Measurements from ENCODE around the gene UNC119. TPM values are rescaled to one million over a fixed set of nuclear protein-coding genes. Genes with fewer than 3 reads are reported as not detected.

The UNC119 gene
- 10 to 100 TPM; 15.7 to 26.5 (median 20.8) TPM for total RNA-seq

DNA sequence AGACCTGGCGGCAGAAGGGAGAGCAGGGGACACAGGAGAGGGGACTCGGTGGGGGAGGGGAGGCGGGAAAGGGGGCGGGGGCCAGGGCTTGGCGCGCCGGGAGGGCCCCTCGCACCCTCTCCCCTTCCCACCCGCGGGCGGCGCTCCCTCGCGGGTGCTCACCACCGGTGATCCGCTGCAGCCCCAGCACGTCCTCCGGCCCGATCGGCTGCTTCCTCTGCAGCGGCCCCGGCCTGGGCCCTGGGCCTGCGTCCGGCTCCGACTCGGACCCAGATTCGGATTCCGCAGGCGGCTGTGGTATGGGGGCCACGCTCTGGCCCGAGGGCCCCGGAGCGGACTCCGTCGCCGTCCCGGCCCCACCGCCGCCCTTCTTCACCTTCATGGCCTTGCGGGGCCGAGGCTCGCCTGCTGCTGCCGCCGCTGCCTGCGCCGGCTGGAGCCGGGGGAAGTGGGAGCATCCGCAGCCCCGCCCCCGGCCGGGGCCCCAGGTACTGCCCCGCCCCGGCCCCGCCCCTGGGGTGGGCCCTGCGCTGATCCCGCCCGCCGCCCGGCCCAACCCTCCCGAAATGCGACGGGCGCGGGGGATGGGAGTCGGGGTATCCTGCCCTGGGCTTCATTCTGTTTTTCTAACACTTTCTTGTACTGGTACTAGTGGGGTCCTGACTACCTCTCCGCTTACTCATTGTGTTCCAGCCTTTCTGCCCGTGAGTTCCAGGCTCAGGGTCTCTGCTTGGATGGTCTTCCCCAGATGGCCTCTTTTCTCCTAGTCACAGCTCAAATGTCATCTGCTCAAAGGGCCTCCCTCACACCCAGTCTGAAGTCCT lies at the start of gene UNC119:
Gene UNC119, minus strand, starts transcription at position 449 of the 824 bp plus-strand sequence. Its CDS starts 67 bp downstream, at position 382.
- TF ChIP-seq, protein P1, sequence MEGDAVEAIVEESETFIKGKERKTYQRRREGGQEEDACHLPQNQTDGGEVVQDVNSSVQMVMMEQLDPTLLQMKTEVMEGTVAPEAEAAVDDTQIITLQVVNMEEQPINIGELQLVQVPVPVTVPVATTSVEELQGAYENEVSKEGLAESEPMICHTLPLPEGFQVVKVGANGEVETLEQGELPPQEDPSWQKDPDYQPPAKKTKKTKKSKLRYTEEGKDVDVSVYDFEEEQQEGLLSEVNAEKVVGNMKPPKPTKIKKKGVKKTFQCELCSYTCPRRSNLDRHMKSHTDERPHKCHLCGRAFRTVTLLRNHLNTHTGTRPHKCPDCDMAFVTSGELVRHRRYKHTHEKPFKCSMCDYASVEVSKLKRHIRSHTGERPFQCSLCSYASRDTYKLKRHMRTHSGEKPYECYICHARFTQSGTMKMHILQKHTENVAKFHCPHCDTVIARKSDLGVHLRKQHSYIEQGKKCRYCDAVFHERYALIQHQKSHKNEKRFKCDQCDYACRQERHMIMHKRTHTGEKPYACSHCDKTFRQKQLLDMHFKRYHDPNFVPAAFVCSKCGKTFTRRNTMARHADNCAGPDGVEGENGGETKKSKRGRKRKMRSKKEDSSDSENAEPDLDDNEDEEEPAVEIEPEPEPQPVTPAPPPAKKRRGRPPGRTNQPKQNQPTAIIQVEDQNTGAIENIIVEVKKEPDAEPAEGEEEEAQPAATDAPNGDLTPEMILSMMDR (IDR thresholded peaks at IDR 0.05; ENCODE audit: low read depth), result no peak

DNA sequence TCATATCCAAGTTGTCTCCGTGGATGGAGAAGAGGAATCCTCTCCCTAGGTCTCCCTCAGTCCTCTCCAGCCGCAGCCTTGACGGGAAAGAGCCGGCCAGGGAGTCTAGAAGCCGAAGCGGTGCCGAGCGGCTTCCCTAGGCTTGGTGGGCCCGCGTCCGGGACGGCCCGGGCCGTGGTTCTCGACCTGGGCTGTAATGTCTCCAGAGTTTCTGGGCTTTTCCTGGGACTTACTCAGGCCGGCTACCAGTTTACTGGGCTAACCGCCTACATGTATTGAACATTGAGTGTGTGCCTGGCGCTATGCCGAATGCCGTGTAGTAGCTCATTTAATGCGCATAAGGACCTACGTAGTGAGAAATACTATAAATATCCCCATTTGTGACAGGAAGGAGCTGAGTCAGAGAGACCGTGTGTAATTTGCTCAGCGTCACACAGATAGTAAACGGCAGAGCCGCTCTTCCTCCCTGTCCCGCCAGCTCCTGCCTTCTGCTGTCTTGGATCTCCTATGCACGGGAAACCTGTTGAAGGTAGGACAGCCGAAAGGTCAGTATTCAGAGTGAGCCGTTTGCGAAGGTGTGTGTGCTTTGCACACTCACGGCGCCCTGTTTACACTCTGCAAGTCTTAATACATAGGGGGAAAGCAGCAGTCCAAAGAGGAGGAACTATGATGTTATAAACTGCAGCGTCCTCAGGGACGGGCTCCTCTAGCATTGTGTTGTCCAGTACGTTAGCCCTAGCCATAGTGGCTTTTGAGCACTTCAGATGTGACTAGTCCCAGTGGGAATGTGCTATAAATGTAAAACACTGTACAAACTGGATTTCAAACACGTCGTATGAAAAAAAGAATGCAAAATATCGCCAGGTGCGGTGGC lies 47.1 kb upstream of the UNC119 start:
- TF ChIP-seq, protein P1 (IDR thresholded peaks at IDR 0.05; ENCODE audit: low read depth), result no peak

DNA sequence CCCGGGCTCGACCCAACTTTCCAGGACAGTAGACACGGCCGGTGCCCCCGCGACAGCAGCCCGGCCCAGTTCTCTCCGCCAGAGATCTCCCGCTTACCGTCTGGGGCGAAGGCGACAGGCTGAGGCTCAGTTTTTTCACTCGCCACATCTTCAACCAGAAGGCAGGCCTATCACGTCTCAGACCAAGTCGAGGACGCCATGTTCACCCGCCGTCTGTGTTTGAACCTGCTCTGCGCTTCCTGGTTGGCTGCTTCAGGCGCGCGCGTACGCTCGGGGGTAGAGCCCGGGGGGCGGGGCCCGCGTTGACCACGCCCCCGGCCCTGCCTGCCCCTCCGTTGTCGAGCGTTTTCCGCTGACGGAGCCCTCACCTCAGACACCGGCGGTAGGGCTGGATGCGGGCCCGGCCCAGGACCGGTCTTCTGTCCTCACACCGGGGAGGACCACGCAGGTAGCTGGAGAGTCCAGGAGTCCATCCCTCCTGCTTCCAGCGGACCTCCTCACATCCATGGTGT lies 46.4 kb upstream of the UNC119 start, which contains the start of gene SPAG5:
Gene SPAG5, minus strand, starts transcription at position 227 of the 512 bp plus-strand sequence. Its CDS starts 79 bp downstream, at position 148.
- TF ChIP-seq, protein P1 (IDR thresholded peaks at IDR 0.05; ENCODE audit: low read depth), result no peak

DNA sequence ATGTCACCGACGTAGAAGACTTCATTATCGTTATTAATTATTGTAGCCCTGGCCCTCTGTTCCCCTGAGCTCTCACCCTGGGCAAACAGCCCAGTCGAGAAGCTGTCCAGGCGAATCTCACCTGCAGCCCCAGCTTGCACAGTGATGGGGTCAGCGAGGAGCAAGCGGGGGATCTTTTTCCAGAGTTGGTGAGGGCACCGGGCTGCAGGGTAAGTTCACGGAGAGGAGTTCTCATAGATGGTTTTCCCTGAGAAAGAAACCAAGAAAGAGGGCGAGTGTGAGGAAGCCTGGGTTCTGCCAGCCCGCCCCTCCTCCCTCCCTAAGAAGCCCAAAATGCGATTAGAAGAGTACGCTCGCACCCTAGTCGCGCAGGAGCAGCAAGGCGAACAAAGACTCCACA lies 46.0 kb upstream of the UNC119 start:
- TF ChIP-seq, protein P1 (IDR thresholded peaks at IDR 0.05; ENCODE audit: low read depth), result no peak

DNA sequence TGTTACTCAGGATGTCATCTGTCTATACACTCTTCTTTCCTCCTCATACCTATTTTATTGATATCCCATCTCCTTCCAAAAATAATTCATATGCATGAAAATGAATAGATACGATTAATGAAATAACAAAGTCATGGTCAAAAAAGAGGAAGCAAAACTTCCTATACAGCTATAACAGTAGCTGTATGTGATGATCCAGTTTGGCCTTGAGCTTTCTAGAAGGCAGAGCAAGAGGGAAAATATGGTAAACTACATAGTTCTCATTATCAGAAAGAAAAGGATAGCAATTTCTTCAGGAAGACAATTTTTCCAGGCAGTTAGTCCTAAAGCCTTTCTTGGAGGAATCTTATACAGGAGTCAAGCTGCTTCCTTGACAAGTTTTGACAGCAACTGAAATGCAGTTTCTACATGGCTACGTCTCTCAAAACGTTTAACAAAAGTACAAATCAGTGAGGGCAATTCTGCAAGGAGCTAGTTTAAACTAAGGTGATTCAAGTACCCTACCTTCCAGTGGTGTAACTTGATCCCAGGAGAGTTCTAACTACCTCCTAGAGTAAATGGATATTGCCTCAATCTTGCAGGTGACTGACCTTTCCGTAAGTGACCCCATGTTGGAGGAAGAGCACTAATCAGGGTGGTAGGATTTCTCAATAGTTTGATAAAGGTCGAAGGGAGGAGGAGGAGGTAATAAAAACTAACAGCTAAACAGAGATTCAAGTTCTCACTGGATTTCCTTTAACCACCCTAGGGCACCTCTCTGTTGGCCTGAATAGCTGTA lies 45.4 kb upstream of the UNC119 start:
- TF ChIP-seq, protein P1 (IDR thresholded peaks at IDR 0.05; ENCODE audit: low read depth), result no peak

DNA sequence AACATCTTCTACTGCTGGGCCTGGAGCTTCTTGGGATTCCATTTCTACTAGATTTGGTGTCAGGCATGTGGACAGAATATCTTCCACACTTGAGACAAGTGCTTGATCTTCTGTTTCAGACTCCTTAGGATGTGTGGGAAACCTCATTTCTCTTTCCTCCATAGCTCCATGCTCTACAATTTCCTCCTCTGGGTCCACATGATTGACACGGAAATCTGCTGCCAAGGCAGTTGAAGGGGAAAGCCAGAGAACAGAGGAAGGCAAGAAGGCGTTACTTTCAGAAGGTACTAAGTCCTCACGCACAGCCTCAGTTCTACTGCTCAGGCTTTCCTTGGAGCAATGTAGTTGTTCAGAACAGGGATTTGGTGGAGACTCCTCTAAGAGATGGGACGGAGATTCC lies 39.8 kb upstream of the UNC119 start:
- TF ChIP-seq, protein P1 (IDR thresholded peaks at IDR 0.05; ENCODE audit: low read depth), result no peak

Measured in subcutaneous adipose tissue (tissue), 4 donors.